BLaER1 treated with 17β-estradiol and CSF1 and Interleukin-3, amounts not matched to agents 10 nM and 100 nM (cell line): Measurements from ENCODE around the gene FHIT.

Source experiments
- H3K27ac ChIP-seq, 11 experiments: shearing (Covaris generic); formaldehyde crosslinking; 2 replicates each; pipeline ENCODE4 v1.8.1; 2022
- H3K27me3 ChIP-seq, 11 experiments: shearing (Covaris generic); formaldehyde crosslinking; 2 replicates each; pipeline ENCODE4 v1.8.1; 2022
- H3K36me3 ChIP-seq, 11 experiments: shearing (Covaris generic); formaldehyde crosslinking; 2 replicates each; pipeline ENCODE4 v1.8.1; 2022
- H3K4me1 ChIP-seq, 10 experiments: shearing (Covaris generic); formaldehyde crosslinking; 2 replicates each; pipeline ENCODE4 v1.8.1; 2022
- H3K4me2 ChIP-seq, 11 experiments: shearing (Covaris generic); formaldehyde crosslinking; 2 replicates each; pipeline ENCODE4 v1.8.1; 2022
- H3K4me3 ChIP-seq, 10 experiments: shearing (Covaris generic); formaldehyde crosslinking; 2 replicates each; pipeline ENCODE4 v1.8.1; 2022
- H3K9ac ChIP-seq, 11 experiments: shearing (Covaris generic); formaldehyde crosslinking; 2 replicates each; pipeline ENCODE4 v1.8.1; 2022
- H3K9me3 ChIP-seq, 11 experiments: shearing (Covaris generic); formaldehyde crosslinking; replicated peaks in 1 of 11; 2 replicates each; pipeline ENCODE4 v1.8.1; 2022
- H4K20me1 ChIP-seq, 11 experiments: shearing (Covaris generic); formaldehyde crosslinking; 2 replicates each; pipeline ENCODE4 v1.8.1; 2022
- Cebpa-rat ChIP-seq, 11 experiments: shearing (Covaris generic); IDR thresholded peaks; 2 replicates each; pipeline ENCODE4 v1.8.1; 2022

Gene FHIT

DNA sequence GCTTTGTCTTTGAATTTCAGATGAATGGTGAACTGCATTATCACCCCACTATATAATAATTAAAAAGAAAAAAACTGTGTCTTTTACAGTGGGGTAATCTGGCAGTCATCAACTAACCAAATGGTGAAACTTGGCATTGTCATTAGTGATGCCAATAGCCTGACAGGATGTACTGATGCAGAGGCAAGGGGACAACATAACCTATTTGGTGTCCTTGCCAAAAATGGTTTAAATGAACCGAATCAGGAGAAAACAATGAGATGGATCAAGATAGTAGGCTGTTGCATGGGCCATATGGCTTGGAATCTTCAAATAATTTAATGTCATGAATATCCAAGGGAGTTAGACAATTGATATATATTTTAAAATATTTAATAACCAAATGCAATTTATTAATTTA is 738.7 kb downstream of the FHIT start:
- Histone ChIP-seq H3K27ac (no peak overlapping the region), H3K4me1 (peaks cover 0 to 6% (median 0%) of the 10 kb centered on the region in 10 experiments; a peak in 2 of 20 replicates), H3K36me3 (no peaks in the 10 kb centered on the region), H3K9ac (no peak overlapping the region), H3K27me3 (no peaks in the 10 kb centered on the region), H3K4me3 (no peak overlapping the region), H4K20me1 (no peaks in the 10 kb centered on the region), H3K4me2 (no peak overlapping the region), H3K9me3 (no peaks in the 10 kb centered on the region; a peak in 1 of 22 replicates)
- TF ChIP-seq Cebpa-rat (IDR thresholded peaks at IDR 0.05): no peak

- Histone ChIP-seq H3K27me3 (no peaks in the 10 kb centered on the region), H4K20me1 (no peaks in the 10 kb centered on the region), H3K4me2 (no peak overlapping the region), H3K27ac (no peak overlapping the region), H3K9me3 (no peaks in the 10 kb centered on the region; a peak in 1 of 22 replicates), H3K36me3 (no peaks in the 10 kb centered on the region), H3K4me1 (peaks cover 0 to 6% (median 0%) of the 10 kb centered on the region in 10 experiments; a peak in 2 of 20 replicates), H3K4me3 (no peak overlapping the region), H3K9ac (no peak overlapping the region)
- no peak for TF ChIP-seq Cebpa-rat (IDR thresholded peaks at IDR 0.05)
Measured at GRCh38 chr3:60509471-60509870, 741.8 kb downstream of the FHIT start.

- Histone ChIP-seq H4K20me1 (no peaks in the 10 kb centered on the region), H3K27ac (no peak overlapping the region), H3K4me1 (peaks cover 0 to 6% (median 0%) of the 10 kb centered on the region in 10 experiments; a peak in 2 of 20 replicates), H3K4me3 (no peak overlapping the region), H3K36me3 (no peaks in the 10 kb centered on the region), H3K4me2 (no peak overlapping the region), H3K9ac (no peak overlapping the region), H3K27me3 (no peaks in the 10 kb centered on the region), H3K9me3 (no peaks in the 10 kb centered on the region; a peak in 1 of 22 replicates)
- no peak for TF ChIP-seq Cebpa-rat (IDR thresholded peaks at IDR 0.05)
Measured at GRCh38 chr3:60504827-60505457, 746.3 kb downstream of the FHIT start.

GRCh38 chr3:60501314-60501713 is 749.9 kb downstream of the FHIT start:
- Histone ChIP-seq H3K27ac (no peak overlapping the region), H3K9me3 (peaks cover 0 to 6% (median 0%) of the 10 kb centered on the region in 11 experiments; a peak in 1 of 22 replicates), H4K20me1 (no peaks in the 10 kb centered on the region), H3K4me2 (no peak overlapping the region), H3K4me1 (no peaks in the 10 kb centered on the region), H3K9ac (no peak overlapping the region), H3K4me3 (no peak overlapping the region), H3K36me3 (no peaks in the 10 kb centered on the region), H3K27me3 (no peaks in the 10 kb centered on the region)
- TF ChIP-seq Cebpa-rat (IDR thresholded peaks at IDR 0.05): no peak

DNA sequence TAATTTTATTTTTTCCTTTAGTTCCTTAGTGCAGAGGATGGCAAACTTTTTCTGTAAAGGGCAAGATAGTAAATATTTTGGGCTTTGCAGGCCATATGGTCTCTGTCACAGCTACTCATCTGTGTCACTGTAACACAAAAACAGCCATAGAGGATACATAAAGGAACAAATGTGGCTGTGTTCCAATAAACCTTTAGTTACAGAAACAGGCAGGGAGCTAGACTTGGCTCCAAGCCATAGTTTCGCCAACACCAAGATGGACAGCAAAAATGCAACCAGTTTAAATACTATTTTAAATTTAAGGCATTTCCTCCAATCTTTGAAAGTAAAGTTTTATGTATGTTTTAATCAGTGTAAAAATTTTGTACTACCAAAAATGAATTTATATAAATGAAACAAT is 753.4 kb downstream of the FHIT start:
- Histone ChIP-seq H3K4me3 (no peak overlapping the region), H3K27ac (no peak overlapping the region), H3K4me2 (no peak overlapping the region), H3K4me1 (no peaks in the 10 kb centered on the region), H3K36me3 (no peaks in the 10 kb centered on the region), H3K27me3 (no peaks in the 10 kb centered on the region), H3K9ac (no peak overlapping the region), H4K20me1 (no peaks in the 10 kb centered on the region), H3K9me3 (peaks cover 0 to 6% (median 0%) of the 10 kb centered on the region in 11 experiments; a peak in 1 of 22 replicates)
- TF ChIP-seq Cebpa-rat (IDR thresholded peaks at IDR 0.05): no peak

GRCh38 chr3:60490992-60491391 is 760.3 kb downstream of the FHIT start:
- H3K4me1 ChIP-seq: peaks cover 0 to 14% (median 9%) of the 10 kb centered on the region in 10 experiments; a peak in 12 of 20 replicates
- no peaks in the 10 kb centered on the region for H4K20me1 ChIP-seq
- no peaks in the 10 kb centered on the region for H3K9me3 ChIP-seq
- no peak overlapping the region; a peak in 1 of 22 replicates for H3K27ac ChIP-seq
- H3K9ac ChIP-seq: no peak overlapping the region
- TF ChIP-seq Cebpa-rat (IDR thresholded peaks at IDR 0.05): no peak
- no peaks in the 10 kb centered on the region for H3K27me3 ChIP-seq
- no peak overlapping the region for H3K4me3 ChIP-seq
- no peak overlapping the region for H3K4me2 ChIP-seq
- H3K36me3 ChIP-seq: no peaks in the 10 kb centered on the region

GRCh38 chr3:60475096-60475495 is 776.2 kb downstream of the FHIT start:
- Histone ChIP-seq H3K36me3 (no peaks in the 10 kb centered on the region), H3K4me3 (no peak overlapping the region), H3K27ac (no peak overlapping the region), H3K9me3 (peaks cover 0 to 5% (median under 1%) of the 10 kb centered on the region in 11 experiments; a peak in 6 of 22 replicates), H3K27me3 (no peaks in the 10 kb centered on the region), H3K9ac (no peak overlapping the region), H3K4me1 (no peaks in the 10 kb centered on the region), H4K20me1 (no peaks in the 10 kb centered on the region), H3K4me2 (no peak overlapping the region)
- no peak for TF ChIP-seq Cebpa-rat (IDR thresholded peaks at IDR 0.05)

DNA sequence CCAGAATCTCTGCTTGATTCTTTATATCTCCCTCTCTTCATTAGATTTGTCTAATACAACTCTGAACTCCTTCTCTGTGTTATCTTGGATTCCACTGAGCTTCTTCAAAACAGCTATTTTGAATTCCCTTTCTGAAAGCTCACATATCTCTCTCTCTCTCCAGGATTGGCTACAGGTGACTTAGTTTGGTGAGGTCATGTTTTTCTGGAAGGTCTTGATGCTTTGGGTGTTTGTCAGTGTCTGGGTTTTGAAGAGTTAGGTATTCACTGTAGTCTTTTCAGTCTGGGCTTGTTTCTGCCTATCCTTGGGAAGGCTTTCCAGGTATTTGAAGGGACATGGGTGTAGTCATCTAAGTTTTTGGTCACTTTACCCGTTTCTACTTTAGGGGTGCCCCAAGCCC is 781.8 kb downstream of the FHIT start:
- H4K20me1 ChIP-seq: no peaks in the 10 kb centered on the region
- H3K9me3 ChIP-seq: peaks cover 5 to 22% (median 13%) of the 10 kb centered on the region in 11 experiments; a peak in 15 of 22 replicates
- no peak overlapping the region for H3K27ac ChIP-seq
- H3K4me3 ChIP-seq: no peak overlapping the region
- H3K4me1 ChIP-seq: no peaks in the 10 kb centered on the region
- no peak overlapping the region for H3K4me2 ChIP-seq
- no peak for TF ChIP-seq Cebpa-rat (IDR thresholded peaks at IDR 0.05)
- H3K27me3 ChIP-seq: no peaks in the 10 kb centered on the region
- no peaks in the 10 kb centered on the region for H3K36me3 ChIP-seq
- no peak overlapping the region for H3K9ac ChIP-seq

DNA sequence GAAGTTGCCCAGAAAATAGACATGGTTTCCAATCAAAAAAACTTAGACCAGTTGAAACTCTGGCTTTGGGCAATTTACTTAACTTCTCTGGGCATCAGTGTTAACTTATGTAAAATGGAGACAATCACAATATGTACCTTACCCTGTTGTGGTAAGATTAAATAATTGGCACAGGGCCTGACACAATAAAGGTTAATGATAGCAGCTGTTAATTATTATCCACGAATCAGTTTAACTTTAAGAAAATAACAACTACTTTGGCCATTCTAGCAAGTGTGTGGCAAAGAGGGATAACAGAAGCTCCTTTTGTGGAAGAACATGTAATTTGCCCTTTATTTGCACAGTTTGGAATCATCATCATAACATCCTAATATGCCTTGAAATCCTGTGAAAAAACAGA is 787.6 kb downstream of the FHIT start:
- Histone ChIP-seq H3K9me3 (peaks cover 0 to 16% (median 13%) of the 10 kb centered on the region in 11 experiments; a peak in 14 of 22 replicates), H3K4me3 (no peak overlapping the region), H3K36me3 (no peaks in the 10 kb centered on the region), H3K9ac (no peak overlapping the region), H3K27me3 (no peaks in the 10 kb centered on the region), H4K20me1 (no peaks in the 10 kb centered on the region), H3K4me1 (peaks cover 0 to 6% (median 0%) of the 10 kb centered on the region in 10 experiments; a peak in 2 of 20 replicates), H3K4me2 (no peak overlapping the region), H3K27ac (no peak overlapping the region)
- TF ChIP-seq Cebpa-rat (IDR thresholded peaks at IDR 0.05): no peak

GRCh38 chr3:60461267-60461666 is 790.0 kb downstream of the FHIT start:
- Histone ChIP-seq H3K4me3 (no peak overlapping the region), H3K4me2 (no peak overlapping the region), H3K4me1 (peaks cover 0 to 6% (median 0%) of the 10 kb centered on the region in 10 experiments; a peak in 2 of 20 replicates), H3K27me3 (no peaks in the 10 kb centered on the region), H3K27ac (no peak overlapping the region), H3K9ac (no peak overlapping the region), H3K9me3 (peaks cover 0 to 16% (median 13%) of the 10 kb centered on the region in 11 experiments; a peak in 14 of 22 replicates), H3K36me3 (no peaks in the 10 kb centered on the region), H4K20me1 (no peaks in the 10 kb centered on the region)
- TF ChIP-seq Cebpa-rat (IDR thresholded peaks at IDR 0.05): no peak
